ENCODE data around the gene PLXND1. TPM values are rescaled to one million over a fixed set of nuclear protein-coding genes. Genes with fewer than 3 reads are reported as not detected.

PLXND1 gene
- total and polyA plus RNA-seq, 2 donors (not counting 1 experiment from before 2014, with no cell fraction given) = 89.6 to 109 TPM

GRCh38 chr3:129535075-129535474 lies 71.4 kb downstream of the PLXND1 start:
- no peak for DNase-seq (ENCODE audit: low read depth in 2 of 2)
- Histone ChIP-seq H3K9me3 (ENCODE audit: control insufficient read depth, insufficient read depth, low read depth, low read length) (no peaks in the 10 kb centered on the region), H3K4me2 (ENCODE audit: extremely low read depth, insufficient read depth, low read length) (no peak overlapping the region), H3K79me2 (ENCODE audit: control insufficient read depth, insufficient read depth, low read length) (no peaks in the 10 kb centered on the region), H3K4me1 (ENCODE audit: control insufficient read depth, extremely low read depth, insufficient read depth, low read length) (peaks cover 3% of the 10 kb centered on the region), H3K27me3 (ENCODE audit: control insufficient read depth, insufficient read depth, low read length) (no peaks in the 10 kb centered on the region), H2AFZ (ENCODE audit: low read length) (no peak overlapping the region), H3K4me3 (replicated peaks in 1 of 4; ENCODE audit: control extremely low read depth in 1 of 4, insufficient read depth in 1 of 4, low read depth in 3 of 4, low read length in 4 of 4) (no peak overlapping the region), H4K20me1 (ENCODE audit: control insufficient read depth, extremely low read depth, insufficient read depth, low read length) (no peaks in the 10 kb centered on the region), H3K27ac (ENCODE audit: insufficient read depth, low read length) (no peak overlapping the region), H3K36me3 (ENCODE audit: control insufficient read depth, insufficient read depth, low read length) (no peaks in the 10 kb centered on the region), H3K9ac (ENCODE audit: insufficient read depth, low read length) (no peak overlapping the region)
- TF ChIP-seq CTCF (conservative IDR thresholded peaks at IDR 0.05 in 1 of 2, IDR thresholded peaks at IDR 0.05 in 1 of 2; ENCODE audit: low read depth in 1 of 2, low read length in 2 of 2) (no peak), EZH2 (IDR thresholded peaks at IDR 0.05; ENCODE audit: low read length, missing control alignments) (no peak)

- Histone ChIP-seq H3K79me2 (ENCODE audit: control insufficient read depth, insufficient read depth, low read length) (no peaks in the 10 kb centered on the region), H3K27ac (ENCODE audit: insufficient read depth, low read length) (no peak overlapping the region), H3K4me2 (ENCODE audit: extremely low read depth, insufficient read depth, low read length) (no peak overlapping the region), H3K4me3 (replicated peaks in 1 of 4; ENCODE audit: control extremely low read depth in 1 of 4, insufficient read depth in 1 of 4, low read depth in 3 of 4, low read length in 4 of 4) (no peak overlapping the region), H3K4me1 (ENCODE audit: control insufficient read depth, extremely low read depth, insufficient read depth, low read length) (peaks cover 3% of the 10 kb centered on the region), H4K20me1 (ENCODE audit: control insufficient read depth, extremely low read depth, insufficient read depth, low read length) (no peaks in the 10 kb centered on the region), H3K36me3 (ENCODE audit: control insufficient read depth, insufficient read depth, low read length) (no peaks in the 10 kb centered on the region), H3K27me3 (ENCODE audit: control insufficient read depth, insufficient read depth, low read length) (no peaks in the 10 kb centered on the region), H3K9ac (ENCODE audit: insufficient read depth, low read length) (no peak overlapping the region), H3K9me3 (ENCODE audit: control insufficient read depth, insufficient read depth, low read depth, low read length) (no peaks in the 10 kb centered on the region), H2AFZ (ENCODE audit: low read length) (no peak overlapping the region)
- DNase-seq (ENCODE audit: low read depth in 2 of 2) = no peak
- TF ChIP-seq EZH2 (IDR thresholded peaks at IDR 0.05; ENCODE audit: low read length, missing control alignments) (no peak), CTCF (conservative IDR thresholded peaks at IDR 0.05 in 1 of 2, IDR thresholded peaks at IDR 0.05 in 1 of 2; ENCODE audit: low read depth in 1 of 2, low read length in 2 of 2) (no peak)
Measured at GRCh38 chr3:129534428-129535027, 71.9 kb downstream of the PLXND1 start.

- no peak overlapping the region for H3K4me2 ChIP-seq (ENCODE audit: extremely low read depth, insufficient read depth, low read length)
- no peak overlapping the region for H3K27ac ChIP-seq (ENCODE audit: insufficient read depth, low read length)
- peaks cover 3% of the 10 kb centered on the region for H3K4me1 ChIP-seq (ENCODE audit: control insufficient read depth, extremely low read depth, insufficient read depth, low read length)
- TF ChIP-seq CTCF (conservative IDR thresholded peaks at IDR 0.05 in 1 of 2, IDR thresholded peaks at IDR 0.05 in 1 of 2; ENCODE audit: low read depth in 1 of 2, low read length in 2 of 2) (no peak), EZH2 (IDR thresholded peaks at IDR 0.05; ENCODE audit: low read length, missing control alignments) (no peak)
- DNase-seq (ENCODE audit: low read depth in 2 of 2) = no peak
- no peaks in the 10 kb centered on the region for H3K27me3 ChIP-seq (ENCODE audit: control insufficient read depth, insufficient read depth, low read length)
- no peaks in the 10 kb centered on the region for H3K9me3 ChIP-seq (ENCODE audit: control insufficient read depth, insufficient read depth, low read depth, low read length)
- H3K36me3 ChIP-seq (ENCODE audit: control insufficient read depth, insufficient read depth, low read length) = no peaks in the 10 kb centered on the region
- no peaks in the 10 kb centered on the region for H4K20me1 ChIP-seq (ENCODE audit: control insufficient read depth, extremely low read depth, insufficient read depth, low read length)
- no peaks in the 10 kb centered on the region for H3K79me2 ChIP-seq (ENCODE audit: control insufficient read depth, insufficient read depth, low read length)
- H2AFZ ChIP-seq (ENCODE audit: low read length) = no peak overlapping the region
- no peak overlapping the region for H3K4me3 ChIP-seq (replicated peaks in 1 of 4; ENCODE audit: control extremely low read depth in 1 of 4, insufficient read depth in 1 of 4, low read depth in 3 of 4, low read length in 4 of 4)
- no peak overlapping the region for H3K9ac ChIP-seq (ENCODE audit: insufficient read depth, low read length)
Measured at GRCh38 chr3:129533406-129533805, 73.1 kb downstream of the PLXND1 start.

Data from fibroblast of lung (primary cell).